A673 (cell line): ENCODE measurements around the gene ACSL6. TPM values are rescaled to one million over a fixed set of nuclear protein-coding genes. Genes with fewer than 3 reads are reported as not detected.

Experiments
- BruUV-seq: library from RNA; stranded (reverse); fragments of 400-500 nt; replicated peaks from 2 replicates; lab custom pipeline; 2021; lab: Mats Ljungman, UMichigan
- CTCF ChIA-PET: fragments of 300-600 bp; sonication (Branson Sonifier 250); formaldehyde crosslinking; loops from one replicate; lab custom pipeline; 2022; ENCODE audit warnings: antibody characterized with exemption; lab: Charles Lee
- POLR2A ChIA-PET: fragments of 300-600 bp; sonication (Branson Sonifier 250); formaldehyde crosslinking; loops from one replicate; lab custom pipeline; 2022; ENCODE audit warnings: antibody characterized with exemption; ENCODE audit not compliant: low non-redundant PET; lab: Charles Lee
- DNase-seq: peaks from one replicate; pipeline ENCODE4 v3.0.0-alpha.2; 2015; ENCODE audit warnings: low spot score
- H3K27ac ChIP-seq: fragments of 200-600 bp; sonication (generic); 2 replicates; pipeline ENCODE4 v1.5.1; 2016; ENCODE audit warnings: mixed run types, low read depth, mild to moderate bottlenecking, mixed read lengths, antibody characterized with exemption, low read length; ENCODE audit not compliant: poor library complexity, severe bottlenecking
- H3K27me3 ChIP-seq: fragments of 200-600 bp; sonication (generic); replicated peaks from 2 replicates; pipeline ENCODE4 v1.6.1; 2017; ENCODE audit warnings: mixed run types, low read depth, mild to moderate bottlenecking, mixed read lengths, antibody characterized with exemption, low read length; ENCODE audit not compliant: insufficient read depth, poor library complexity
- H3K36me3 ChIP-seq: fragments of 200-600 bp; sonication (generic); 2 replicates; pipeline ENCODE4 v1.6.1; 2016; ENCODE audit warnings: mixed run types, mild to moderate bottlenecking, mixed read lengths, antibody characterized with exemption, low read length; ENCODE audit not compliant: insufficient read depth, poor library complexity, severe bottlenecking
- H3K4me1 ChIP-seq: fragments of 200-600 bp; sonication (generic); 2 replicates; pipeline ENCODE4 v1.6.1; 2017; ENCODE audit warnings: mixed run types, mild to moderate bottlenecking, mixed read lengths, antibody characterized with exemption, low read length; ENCODE audit not compliant: insufficient read depth, poor library complexity, severe bottlenecking
- H3K4me3 ChIP-seq: fragments of 200-600 bp; sonication (generic); 2 replicates; pipeline ENCODE4 v1.5.1; 2016; ENCODE audit warnings: low read depth, mixed run types, mild to moderate bottlenecking, mixed read lengths, low read length; ENCODE audit not compliant: poor library complexity, severe bottlenecking
- H3K9me3 ChIP-seq: fragments of 200-600 bp; sonication (generic); 2 replicates; pipeline ENCODE4 v1.6.1; 2016; ENCODE audit warnings: mixed run types, low read depth, mild to moderate bottlenecking, mixed read lengths, antibody characterized with exemption, low read length; ENCODE audit not compliant: poor library complexity, severe bottlenecking
- EZH2 ChIP-seq: fragments of 200-600 bp; sonication (generic); IDR thresholded peaks from 2 replicates; pipeline ENCODE4 v1.6.1; 2017; ENCODE audit warnings: borderline replicate concordance, low read depth, mild to moderate bottlenecking, mixed read lengths, antibody characterized with exemption, low read length; ENCODE audit not compliant: poor library complexity, severe bottlenecking
- intact Hi-C: fragments of 100-400 bp; cut with micrococcal nuclease; formaldehyde crosslinking; loops from one replicate; pipeline ENCODE4 v1.10.0; 2022; ENCODE audit not compliant: unreplicated experiment
- total RNA-seq: library from RNA; stranded (reverse); gene quantifications from 2 replicates; pipeline ENCODE4 v1.2.3, GENCODE V29; 2021
- TF ChIP-seq, protein P1 (sequence below): fragments of 300-800, 200-600 bp; sonication (generic); conservative IDR thresholded peaks from 2 replicates; pipeline ENCODE4 v1.5.1; 2017; ENCODE audit warnings: low read depth, mild to moderate bottlenecking, antibody characterized with exemption, low read length, moderate library complexity, mixed read lengths

The ACSL6 gene
- total RNA-seq, 1 experiment from 2014 or later, result not detected

DNA sequence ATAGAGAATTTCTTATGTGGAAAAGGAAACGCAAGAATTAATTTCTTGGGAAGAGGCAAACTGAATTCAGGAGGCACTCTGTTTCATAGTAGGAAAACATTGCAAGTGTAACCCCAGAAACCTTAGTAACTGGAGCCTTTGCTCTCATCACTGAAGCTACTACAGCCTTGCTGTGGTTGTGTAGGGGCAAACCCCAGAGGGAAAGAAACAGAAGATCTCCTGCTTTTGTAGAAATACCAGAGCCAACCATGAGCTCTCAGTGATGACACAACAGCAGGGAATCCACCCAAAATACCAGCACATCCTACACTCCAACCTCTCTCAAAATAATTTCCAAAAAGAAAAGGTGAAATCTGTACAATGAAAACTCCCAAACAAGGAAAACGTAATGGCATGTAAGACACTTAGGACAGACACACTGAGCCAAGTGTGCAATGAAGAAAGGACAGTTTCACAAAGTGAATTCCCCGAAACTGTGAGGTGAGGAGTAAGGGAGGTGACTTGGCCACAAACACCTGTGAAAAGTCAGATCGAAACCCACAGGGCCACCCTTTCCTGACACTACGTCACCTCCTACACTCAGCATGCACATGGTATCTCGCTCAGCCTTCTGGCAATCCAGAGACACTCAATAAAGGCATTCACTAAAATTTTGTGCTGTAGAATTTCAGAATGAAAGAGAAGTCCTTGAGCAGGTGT is 8.5 kb upstream of the ACSL6 start:
- intact Hi-C loops, result no loop called here
- DNase-seq, result no peak
- ChIA-PET POLR2A (no interaction called here), CTCF (no interaction called here)
- peaks cover 38% of the 10 kb centered on the region for H3K27me3 ChIP-seq
- H3K9me3 ChIP-seq, result no peaks in the 10 kb centered on the region
- TF ChIP-seq, protein P1, sequence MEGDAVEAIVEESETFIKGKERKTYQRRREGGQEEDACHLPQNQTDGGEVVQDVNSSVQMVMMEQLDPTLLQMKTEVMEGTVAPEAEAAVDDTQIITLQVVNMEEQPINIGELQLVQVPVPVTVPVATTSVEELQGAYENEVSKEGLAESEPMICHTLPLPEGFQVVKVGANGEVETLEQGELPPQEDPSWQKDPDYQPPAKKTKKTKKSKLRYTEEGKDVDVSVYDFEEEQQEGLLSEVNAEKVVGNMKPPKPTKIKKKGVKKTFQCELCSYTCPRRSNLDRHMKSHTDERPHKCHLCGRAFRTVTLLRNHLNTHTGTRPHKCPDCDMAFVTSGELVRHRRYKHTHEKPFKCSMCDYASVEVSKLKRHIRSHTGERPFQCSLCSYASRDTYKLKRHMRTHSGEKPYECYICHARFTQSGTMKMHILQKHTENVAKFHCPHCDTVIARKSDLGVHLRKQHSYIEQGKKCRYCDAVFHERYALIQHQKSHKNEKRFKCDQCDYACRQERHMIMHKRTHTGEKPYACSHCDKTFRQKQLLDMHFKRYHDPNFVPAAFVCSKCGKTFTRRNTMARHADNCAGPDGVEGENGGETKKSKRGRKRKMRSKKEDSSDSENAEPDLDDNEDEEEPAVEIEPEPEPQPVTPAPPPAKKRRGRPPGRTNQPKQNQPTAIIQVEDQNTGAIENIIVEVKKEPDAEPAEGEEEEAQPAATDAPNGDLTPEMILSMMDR, result no peak
- no peak for TF ChIP-seq EZH2
- H3K4me1 ChIP-seq, result peaks cover 4% of the 10 kb centered on the region
- no peak overlapping the region for H3K4me3 ChIP-seq
- no TSS peak for BruUV-seq
- H3K36me3 ChIP-seq, result no peaks in the 10 kb centered on the region
- H3K27ac ChIP-seq, result no peak overlapping the region

DNA sequence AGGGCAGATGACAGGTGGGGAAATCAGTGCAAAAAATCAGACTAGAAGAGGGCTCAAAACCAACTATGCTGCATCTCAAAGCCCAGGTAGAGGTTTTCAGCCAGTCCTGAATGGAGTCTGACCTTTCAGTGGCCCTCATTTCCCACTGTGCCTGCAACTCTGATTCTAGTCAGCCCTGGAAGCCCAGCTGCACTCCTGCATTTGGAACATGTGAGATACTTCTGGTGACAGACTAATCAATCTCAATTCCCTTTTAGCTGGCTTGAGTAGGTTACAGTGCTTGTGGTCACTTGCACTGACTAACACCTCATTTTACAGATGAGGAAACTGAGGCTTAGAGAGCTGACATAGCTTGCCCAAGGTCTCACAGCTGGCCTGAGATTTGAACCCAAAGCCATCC is 7.9 kb upstream of the ACSL6 start:
- H3K4me3 ChIP-seq, result no peak overlapping the region
- DNase-seq, result no peak
- H3K36me3 ChIP-seq, result no peaks in the 10 kb centered on the region
- intact Hi-C loops, result no loop called here
- no TSS peak for BruUV-seq
- no peaks in the 10 kb centered on the region for H3K9me3 ChIP-seq
- ChIA-PET CTCF (no interaction called here), POLR2A (no interaction called here)
- no peak overlapping the region for H3K27ac ChIP-seq
- H3K4me1 ChIP-seq, result peaks cover 4% of the 10 kb centered on the region
- TF ChIP-seq, protein P1, result no peak
- TF ChIP-seq EZH2, result no peak
- H3K27me3 ChIP-seq, result peaks cover 45% of the 10 kb centered on the region

DNA sequence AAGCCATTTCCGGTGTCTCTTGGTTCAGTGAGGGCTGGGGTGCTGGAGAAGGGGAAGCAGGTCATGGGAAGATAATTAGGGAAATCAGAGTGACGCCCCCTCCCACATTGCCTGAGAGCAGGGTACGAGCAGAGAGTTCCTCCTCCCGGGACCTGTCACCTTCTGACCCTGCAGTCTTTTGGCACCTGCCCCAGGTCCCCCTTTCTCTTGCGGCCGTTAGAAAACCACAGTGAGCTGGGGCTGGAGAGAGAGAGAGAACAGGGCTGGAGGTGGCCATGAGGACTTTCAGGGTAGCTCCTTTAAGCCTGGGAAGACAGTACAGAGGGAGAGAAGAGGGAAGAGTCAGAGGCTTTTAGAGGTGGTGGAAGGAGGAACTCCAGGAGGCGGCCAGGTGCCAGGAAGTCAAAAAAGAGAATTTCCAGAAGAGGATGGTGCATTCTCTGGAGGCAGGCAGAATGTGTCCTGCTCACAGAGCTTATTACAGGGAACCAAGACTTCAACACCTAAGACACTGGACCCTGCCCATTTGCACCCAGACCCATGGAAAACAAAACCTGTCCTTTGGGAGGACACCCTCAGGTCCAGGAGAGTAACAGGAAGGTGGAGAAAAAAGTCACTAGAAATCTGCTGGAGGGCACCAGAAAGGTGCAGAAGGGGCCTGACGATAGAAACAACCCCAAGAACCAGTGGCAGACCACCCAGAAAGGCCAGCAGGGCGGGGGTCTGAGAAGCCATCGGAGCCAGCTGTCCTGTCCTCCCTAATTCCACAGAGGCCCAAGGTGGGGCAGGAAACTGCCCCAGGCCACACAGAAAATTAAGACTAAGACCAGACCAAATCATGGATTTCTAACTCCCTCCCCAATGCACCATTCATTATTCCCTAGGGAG is 6.5 kb upstream of the ACSL6 start:
- no peak overlapping the region for H3K4me3 ChIP-seq
- no peak for DNase-seq
- H3K36me3 ChIP-seq, result no peaks in the 10 kb centered on the region
- no peak overlapping the region for H3K27ac ChIP-seq
- H3K27me3 ChIP-seq, result peaks cover 48% of the 10 kb centered on the region
- ChIA-PET POLR2A (no interaction called here), CTCF (no interaction called here)
- intact Hi-C loops, result no loop called here
- H3K4me1 ChIP-seq, result peaks cover 4% of the 10 kb centered on the region
- TF ChIP-seq, protein P1, result no peak
- no peak for TF ChIP-seq EZH2
- no TSS peak for BruUV-seq
- H3K9me3 ChIP-seq, result no peaks in the 10 kb centered on the region
